ENCODE results near the gene PHF20.
"Not testable (repeated sequence)": the region's sequence is repeated elsewhere in the genome, so short reads cannot be mapped to it uniquely, and the experiment has no call there.

Gene PHF20

DNA sequence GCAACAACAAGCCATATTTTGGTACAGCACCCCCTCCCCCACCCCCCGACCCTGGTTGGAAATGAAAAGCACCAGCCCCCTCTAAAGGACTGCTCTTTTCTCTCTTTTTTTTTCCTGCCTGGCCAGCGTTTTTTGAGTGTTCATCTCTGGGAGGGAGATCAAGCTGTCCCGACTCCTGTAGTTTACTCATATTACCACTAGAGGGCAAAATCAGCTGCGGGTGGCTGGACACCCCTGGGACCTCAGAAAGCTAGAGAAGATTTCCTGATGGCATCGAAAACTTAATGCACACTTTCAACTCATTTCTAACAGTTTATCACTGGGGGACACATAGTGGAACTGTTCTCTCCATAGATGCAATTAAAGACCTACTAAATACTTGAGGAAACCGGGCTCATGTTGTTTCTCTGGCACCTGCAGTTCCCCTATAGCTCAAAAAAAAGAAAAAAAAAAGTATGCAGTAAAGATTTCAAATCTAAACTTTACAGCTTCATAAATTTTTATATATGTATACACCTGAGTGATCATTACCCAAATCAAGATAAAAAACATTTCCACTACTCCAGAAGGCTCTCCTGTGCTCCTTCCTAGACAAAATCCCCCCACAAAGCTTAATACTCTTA lies 221.0 kb downstream of the PHF20 start:
- H3K4me3 ChIP-seq: no peak overlapping the region

DNA sequence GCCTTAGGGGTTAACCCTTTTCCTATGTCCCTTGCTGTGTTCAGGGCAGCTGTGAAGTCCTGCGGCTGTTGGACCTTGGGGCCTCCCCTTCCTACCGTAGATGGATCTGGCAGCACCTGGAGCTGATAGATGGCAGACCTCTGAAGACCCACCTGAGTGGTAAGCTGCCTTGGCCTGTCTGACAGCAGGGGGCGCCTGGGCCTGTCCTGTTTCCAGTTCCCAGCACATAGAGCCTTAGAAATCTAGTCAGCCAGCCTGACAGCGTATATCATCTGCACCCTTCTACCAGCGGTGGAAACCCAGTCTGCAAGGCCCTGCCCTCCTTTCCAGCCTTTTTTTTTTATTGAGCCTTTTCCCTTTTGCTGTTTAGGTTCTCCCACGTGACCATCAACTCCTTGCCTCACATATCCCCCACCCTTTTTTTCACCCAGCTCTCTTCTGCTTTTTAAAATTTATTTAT lies 223.2 kb downstream of the PHF20 start:
- Histone ChIP-seq H3K27ac (no peak overlapping the region), H3K4me3 (no peak overlapping the region)

More for the DNA sequence above, 221.0 kb downstream of the PHF20 start:
- H3K27ac ChIP-seq: no peak overlapping the region

DNA sequence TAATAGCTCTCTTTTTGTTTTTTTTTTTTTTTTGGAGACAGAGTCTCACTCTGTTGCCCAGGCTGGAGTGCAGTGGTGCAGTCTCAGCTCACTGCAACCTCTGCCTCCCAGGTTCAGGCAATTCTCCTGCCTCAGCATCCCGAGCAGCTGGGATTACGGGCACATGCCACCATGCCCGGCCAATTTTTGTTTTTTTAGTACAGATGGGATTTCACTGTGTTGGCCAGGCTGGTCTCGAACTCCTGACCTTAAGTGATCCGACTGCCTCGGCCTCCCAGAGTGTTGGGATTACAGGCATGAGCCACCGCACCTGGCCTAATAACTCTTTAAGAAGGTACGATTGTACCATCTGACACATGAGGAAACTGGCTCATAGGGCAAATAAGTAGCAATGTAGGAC lies 224.7 kb downstream of the PHF20 start:
- not testable (repeated sequence) for H3K4me3 ChIP-seq

More for the DNA sequence above, 224.7 kb downstream of the PHF20 start:
- H3K27ac ChIP-seq: not testable (repeated sequence)
